GM21526 (cell line): ENCODE measurements around the gene HDAC7.

Experiments used
- ATAC-seq: cut with Tn5 transposase; IDR thresholded peaks from one replicate; pipeline ENCODE4 v1.9.1; 2021; ENCODE audit warnings: moderate library complexity; ENCODE audit not compliant: unreplicated experiment, low FRiP score

Gene HDAC7

DNA sequence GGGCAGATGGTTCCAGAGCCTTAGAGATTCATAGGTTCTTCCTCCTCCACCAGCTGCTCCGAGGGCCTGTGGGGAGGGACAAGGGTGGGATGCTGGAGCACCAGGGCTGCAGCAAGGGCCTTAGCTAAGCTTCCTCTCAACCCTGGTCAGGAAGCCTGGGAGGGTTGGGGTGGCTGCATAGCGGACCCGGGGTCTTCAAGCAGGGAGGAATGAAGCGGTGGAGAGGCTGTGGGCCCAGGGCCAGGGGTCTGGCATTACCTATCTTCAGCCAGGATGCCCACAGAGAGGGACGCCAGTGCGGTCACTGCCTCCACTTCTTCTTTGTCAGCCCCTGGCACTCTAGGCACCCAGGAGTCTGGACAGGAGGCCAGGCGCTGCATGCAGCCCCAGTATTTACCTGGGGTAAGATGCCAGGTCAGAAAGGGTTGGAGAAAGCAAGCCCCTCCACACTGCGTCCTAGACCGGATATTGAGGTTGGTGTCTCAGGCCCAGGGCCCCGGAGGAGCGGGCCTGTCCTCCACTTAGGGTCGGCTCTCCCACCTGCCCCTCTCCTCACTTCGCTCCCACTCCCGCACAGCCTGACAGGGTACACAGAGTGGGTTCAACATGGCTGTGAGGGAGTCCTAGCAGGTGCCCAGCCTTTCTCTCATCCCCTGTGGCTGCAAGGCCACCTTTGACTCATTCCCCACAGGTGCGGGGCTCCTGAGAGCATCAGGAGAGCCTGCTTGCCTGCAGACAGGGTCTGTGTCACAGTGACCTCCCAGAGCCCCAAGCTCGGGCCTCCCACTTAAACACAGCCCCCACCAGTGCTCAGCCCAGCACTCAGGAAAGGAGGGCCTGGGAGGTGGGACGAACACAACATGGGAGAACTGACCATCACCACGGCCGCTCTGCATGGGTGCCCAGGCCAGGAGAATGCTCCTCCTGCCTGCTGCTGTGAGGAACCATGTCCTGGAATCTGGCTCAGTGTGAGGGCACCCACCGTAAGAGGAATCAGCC lies 35.6 kb downstream of the HDAC7 start:
- no peak for ATAC-seq

DNA sequence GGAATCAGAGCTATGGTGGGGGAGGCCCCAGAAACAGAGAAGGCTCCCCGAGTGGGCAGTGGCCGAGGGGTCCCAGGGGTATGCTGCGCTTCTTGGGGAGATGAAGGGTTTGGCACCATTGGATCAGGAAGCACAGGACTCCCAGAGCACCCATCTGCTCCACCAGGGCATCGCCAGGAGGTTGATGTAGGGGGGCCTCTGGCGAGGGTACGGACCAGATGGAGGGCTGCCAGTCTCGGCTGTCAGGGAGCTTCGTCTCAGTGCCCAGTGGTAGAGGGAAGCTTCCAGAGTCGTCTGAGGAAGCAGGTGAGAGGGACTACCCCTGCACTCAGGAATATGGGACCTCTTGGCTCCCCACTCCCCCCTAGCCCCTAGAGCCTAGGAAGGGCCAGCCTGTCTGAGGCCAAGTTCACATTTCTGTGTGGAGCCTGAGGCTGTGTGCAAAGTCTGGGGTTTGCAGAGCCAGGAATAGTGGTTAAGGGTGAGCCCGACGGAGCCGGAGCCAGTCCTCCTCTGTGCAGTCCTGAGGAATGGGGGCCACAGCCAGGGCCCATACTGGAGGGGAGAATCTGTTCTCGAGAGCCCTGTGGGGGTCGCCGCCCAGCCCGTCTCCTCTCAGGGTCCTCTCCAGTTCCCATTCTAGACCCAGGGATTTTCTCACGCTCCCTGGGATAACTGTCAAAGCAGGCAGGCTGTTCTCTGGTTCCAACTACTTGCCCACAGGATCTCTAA lies 36.5 kb downstream of the HDAC7 start:
- no peak for ATAC-seq

DNA sequence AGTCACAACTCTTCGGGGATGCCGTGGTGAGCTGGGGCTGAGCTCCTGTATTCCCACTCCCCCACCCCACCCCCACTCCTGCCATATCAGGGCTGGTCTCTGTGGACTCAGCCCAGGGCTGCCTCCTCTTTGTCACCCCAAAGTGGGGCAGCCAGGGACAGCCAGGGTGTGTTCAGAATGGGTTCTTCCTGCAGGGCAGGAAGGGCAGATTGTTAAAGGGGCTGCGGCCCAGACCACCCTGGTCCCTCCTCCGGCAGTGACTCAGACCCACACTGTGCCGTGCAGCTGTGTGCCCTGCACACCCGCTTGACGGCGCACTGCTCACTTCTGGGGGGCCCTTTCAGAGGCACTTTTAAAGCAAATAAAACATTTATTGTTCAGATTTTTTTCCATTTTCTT lies 37.3 kb downstream of the HDAC7 start:
- ATAC-seq, result no peak

DNA sequence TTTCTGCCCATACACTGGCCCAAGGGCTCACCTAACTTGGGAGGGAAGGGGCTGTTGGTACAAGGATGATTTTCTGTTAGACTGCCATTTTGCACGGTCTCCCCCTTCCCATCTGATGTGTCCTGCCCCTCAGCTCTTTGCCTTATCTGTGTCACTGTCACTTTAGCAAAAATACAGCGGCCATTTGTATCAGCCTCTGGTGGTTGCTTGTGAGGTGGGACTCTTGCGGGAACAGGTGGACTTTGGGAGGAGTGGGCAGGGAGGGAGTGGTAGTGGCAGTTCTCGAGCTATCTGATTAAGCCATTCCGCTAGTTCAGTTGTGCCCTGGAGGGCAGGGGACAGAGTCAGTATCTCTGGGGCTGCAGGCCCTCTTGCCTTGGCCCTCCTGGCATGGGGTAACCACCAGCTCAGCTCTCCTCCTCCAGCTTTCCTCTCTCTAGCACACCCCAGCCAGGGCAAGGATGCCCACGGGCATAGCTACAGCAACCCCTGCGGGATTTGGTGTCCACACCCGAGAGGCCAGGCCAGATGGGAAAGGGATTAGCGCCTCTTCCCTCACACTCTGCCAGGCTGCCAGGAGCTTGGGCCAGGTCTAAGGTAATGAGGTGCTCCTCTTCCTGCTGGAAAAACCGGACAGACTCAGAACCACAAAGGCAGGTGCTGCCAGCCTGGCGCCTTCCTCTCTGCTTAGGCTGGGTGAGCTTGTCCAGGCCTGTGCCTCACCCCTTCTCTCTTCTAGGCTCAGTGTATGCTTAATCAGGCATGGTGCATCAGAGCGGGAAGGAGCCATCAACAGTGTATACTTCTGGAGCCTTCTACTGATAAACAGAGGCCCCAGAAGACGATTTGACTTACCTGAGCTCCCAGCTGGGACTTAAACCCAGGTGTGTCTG lies 38.0 kb downstream of the HDAC7 start:
- ATAC-seq, result no peak

DNA sequence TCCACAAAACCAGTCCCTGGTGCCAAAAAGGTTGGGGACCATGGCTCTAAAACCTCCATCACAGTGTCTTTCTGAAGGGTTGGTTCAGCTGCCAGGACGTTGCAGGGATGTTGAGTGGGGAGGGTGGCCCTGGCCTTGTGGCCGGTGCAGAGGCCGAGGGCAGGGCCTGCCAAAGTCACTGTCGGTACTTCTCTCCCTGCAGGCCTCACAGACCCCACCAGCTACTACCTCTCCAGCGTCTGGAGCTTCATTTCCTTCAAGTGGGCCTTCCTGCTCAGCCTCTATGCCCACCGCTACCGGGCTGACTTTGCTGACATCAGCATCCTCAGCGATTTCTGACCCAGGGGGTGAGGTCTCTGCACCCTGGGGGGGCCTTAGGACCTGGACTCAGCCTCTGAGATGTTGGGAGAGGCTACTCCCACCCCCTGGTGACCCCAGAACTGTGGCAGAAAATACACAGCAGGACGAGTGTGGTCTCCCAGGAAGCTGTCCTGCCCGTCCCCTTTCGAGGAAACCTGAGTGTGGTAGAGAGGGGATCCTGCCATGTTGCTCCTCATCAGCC lies 39.7 kb downstream of the HDAC7 start:
- no peak for ATAC-seq

DNA sequence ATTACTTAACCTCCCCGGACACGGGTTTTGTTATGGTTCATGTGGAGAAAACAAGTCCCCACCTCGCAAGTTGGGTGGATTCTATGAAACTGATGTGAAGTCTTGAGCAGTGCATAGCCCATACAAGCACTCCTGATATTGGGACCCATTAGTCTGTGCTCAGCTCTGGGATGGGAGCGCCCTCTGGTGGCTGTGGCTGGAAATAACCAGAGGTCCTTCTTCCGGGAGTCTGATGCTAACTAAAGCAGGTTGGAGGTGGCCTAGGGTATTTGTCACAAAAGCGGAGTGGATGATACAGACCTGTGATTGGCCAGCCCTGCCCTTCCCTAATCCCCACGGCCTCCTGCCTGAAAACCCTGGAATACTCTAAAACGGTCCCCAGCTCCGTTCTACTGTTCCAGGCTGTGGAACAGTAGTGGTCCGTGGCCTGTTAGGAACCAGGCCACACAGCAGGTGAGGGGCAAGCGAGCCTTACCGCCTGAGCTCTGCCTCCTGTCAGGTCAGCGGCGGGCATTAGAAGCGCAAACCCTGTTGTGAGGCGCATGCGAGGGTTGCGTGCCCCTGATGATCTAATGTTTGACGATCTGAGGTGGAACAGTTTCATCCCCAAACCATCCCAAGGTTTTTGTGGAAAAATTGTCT lies 40.3 kb downstream of the HDAC7 start:
- ATAC-seq, result peak; percentile 71

DNA sequence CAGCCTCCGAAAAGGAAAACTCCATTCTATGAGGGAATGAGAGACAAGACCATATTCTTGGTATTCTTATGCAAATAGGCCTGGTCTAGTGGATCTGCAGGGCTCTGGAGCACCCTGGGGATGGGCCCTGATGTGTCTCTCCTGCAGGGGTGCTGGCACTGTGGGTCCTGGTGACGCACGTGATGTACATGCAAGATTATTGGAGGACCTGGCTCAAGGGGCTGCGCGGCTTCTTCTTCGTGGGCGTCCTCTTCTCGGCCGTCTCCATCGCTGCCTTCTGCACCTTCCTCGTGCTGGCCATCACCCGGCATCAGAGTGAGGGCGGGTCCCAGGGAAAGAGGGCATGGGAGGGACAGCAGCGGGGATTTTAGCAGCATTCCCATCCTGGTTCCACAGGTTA lies 40.8 kb downstream of the HDAC7 start:
- no peak for ATAC-seq

DNA sequence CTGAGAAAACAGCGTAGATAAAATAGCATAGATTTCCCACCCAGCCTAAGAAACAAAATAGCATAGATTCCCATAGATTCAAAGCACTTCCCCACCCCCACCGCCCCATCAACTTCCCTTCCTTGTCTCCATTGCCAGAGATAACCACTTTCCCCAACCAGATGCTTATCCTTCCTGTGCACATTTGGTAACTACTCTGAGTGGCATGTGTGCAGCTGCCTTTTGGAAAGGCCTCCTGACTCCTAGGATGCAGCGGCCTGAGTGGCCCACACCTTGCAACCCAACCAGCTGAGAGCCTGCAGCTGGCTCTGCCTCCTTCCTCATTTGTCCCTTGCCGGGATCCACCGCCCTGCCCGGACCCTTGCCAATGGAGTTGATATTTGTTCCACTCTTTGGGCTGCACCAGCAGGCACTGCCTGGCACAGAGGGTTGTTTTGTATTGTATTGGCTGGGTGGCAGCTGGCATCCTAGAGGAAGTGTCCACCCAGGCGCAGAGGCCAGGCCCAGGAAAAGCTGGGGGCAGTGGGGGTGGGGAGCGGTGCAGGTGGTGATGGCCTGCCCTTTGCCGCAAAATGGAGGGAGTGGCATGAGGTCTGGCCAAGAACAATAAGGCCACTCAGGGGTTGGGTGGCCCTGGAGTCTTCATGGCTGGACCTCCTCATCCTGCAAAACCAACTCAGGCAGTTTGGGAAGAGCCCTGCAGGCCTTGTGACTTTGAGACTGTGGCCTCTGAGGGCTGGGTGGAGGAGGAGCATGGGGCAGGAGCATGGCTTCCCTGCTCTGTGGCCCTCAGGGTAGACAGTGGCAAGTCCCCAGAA lies 41.8 kb downstream of the HDAC7 start:
- no peak for ATAC-seq

DNA sequence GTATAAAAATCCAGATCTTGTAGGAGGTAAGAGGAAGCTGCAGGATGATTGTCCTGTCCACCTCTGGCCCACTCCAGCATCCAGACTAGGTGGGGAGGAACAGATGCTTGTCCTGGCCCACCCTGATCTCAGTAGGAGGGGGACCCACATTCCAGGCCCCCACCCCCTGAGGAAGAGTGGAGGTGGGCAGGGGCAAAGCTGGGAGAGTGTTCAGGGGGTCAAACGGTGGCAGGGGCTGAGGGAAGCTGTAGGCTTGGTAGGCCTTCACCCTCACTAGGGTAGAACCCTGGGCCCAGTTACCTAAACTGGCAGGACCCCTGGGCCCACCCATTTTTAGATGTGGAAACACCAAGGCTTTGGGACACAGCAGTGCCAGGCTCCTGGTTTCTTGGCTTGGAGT lies 42.6 kb downstream of the HDAC7 start:
- no peak for ATAC-seq

DNA sequence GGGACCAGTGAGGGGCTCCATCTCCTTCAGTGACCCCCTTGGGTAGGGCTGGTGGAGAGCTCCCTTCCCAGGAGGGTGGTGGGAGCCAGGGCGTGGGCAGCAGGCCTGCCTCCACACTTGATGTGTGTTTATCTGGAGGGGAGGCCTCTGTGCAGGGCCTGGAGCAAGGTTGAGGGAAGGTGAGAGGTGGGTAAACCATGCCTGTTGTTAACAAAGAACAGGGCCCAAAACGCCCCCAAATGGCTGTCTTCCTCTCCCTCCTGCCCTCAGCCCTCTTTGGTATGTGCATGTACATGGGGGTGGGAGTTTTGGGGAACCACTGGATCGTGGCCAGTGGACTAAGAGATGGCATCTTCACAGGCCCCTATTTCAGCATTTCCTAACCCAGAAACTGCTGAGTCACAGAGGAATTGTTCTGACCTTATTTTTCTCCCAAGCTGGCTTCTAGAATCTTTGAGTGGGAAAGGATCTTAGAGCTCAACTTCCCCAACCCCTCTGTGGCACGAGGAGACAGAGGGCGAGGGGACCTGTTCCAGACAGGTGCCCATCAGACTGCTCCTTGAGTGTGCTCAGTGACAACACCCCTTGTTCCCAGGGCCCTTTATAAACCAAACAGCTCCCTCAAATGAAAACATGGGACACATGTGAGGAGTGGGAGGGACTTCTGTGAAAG lies 43.1 kb downstream of the HDAC7 start:
- ATAC-seq, result no peak

DNA sequence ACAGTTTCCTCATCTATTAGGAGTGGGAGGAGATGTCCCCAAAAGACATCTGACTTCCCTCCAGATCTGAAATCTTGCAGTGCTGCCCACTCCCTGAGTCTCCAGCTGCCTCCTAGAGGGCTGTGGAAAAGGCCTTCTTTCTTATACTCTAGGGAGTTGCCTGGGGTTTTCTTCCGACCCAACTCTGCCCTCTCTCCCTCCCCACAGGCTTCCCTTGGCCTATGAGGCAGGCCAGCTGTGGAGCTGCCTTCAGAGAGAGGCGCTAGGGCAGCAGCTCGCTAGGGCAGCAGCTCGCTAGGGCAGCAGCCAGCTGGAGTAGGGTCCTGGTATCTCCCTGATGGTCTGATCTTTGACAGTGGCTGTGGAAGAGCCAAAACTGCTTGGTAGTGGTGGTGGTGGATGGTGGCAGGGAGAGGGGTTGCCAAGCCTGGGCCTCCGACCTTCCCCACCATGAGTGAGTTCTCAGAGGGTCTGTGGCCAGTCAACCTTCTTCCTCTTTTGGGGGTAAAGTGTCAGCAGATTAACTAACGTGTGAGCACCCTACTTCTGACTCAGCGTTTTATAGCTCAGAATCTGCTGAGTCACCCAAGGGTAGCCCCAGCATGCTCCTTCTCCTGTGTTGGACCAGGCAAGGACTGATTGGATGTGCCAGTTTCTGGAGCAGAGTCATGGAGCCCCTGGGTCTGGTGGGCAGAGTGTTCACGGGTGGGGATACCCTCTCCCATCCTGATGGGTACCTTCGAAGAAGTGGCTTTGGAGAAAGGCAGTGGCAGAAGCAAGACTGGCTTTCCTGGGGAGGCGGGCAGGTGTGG lies 44.4 kb downstream of the HDAC7 start:
- ATAC-seq, result no peak

DNA sequence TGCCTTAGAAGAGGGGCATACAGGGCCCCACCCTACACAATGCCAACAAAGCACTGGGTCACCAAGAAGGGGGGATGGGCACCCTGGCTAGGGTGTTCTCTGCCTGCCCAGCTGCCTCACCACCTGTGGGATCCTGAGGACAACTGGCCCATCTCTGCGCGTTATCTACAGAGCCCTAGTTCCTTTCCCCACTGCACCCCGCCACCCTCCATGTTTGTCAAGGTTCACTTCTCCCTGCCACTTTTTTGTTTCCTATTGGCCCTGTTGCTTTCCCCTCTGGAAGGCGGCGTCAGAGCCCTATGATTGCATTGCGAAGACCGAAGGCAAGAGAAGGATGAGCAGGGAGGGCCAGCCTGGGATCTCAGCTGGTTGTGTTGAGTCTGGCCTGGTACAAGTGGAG lies 45.0 kb downstream of the HDAC7 start:
- ATAC-seq, result no peak

DNA sequence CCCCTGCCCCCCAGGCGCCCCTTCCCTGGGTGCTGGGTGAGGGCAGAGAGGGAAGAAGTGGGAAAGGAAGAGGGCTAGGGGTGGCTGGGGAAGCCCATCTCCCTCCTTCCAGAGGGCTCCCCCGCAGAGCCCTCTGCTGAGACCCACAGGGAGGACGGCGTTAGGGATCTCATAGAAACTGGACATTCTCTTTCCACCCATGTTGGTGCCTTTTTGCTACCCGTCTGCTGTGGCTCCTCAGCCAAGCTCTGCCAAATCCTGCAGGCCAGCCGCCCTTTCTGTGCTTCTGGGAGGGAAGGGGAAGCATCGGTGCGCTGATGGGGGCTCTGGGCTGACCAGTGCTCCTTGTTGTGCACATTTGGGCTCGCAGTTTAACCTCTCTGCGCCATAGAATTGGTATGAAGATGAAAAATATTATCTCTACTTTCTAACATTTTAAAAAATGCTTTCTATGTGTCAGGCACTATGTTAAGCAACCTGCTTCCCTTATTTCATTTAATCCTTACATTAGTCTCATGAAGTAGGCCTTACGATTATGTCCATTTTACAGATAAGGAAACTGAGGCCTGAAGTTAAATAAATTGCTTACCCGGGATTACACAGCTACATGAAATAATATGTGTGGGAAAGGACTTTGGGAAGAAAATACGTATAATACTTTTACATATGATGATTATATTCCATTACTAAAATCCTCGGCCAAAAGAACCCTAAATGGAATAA lies 45.7 kb downstream of the HDAC7 start:
- no peak for ATAC-seq

DNA sequence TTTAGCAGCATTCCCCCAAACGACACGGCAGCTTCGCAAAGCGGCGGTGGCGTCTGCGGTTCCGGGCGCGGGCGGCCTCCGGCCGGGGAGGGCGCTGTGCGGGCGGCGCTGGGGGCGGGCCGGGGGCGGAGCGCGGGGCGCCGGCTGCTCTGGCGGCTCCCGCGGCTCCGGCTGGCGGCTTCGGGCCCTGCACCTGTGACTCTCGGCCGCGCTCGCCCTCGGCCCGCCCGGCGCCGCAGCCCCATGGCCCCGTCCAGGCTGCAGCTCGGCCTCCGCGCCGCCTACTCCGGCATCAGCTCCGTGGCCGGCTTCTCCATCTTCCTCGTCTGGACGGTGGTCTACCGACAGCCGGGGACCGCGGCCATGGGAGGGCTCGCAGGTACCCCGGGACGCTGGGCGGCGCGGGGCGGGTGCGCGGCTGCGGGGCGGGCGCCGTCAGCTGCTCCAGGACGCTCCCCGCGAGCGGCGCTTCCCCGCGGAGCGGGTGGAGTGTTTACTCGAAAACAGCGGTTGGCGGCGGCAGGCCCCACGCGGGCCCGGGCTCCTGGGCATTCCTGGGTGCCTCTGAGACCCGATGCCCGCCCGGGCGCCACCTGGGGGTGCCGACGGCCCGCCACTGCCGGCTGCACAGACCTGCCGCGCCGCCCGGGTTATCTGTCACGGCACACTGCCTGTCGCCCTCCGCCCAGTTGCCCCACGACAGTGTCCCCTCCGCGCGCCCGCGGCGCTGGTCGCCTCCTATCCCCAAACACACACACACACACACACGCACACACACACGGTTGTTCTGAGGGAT lies 46.4 kb downstream of the HDAC7 start, which contains the start of gene SLC48A1:
TSS of gene SLC48A1 (plus strand) at position 177 of the 796 bp plus-strand sequence. CDS start at position 244, 67 bp downstream.
- ATAC-seq, result peak; percentile 65

DNA sequence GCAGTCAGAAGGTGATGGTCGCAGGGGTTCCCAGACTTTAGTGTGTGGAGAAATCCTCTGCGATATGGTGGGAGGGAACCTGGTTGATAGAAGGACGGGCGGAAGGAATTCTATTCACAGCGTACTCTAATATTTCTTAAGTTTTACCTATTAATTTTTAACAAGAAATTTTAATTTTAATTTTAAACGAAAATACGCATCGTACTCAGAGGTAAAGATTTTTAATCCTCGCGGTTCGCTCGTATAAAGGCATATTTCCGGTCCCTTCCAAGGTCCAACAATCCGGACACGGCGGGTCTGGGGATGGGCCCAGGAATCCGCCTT lies 47.0 kb downstream of the HDAC7 start:
- no peak for ATAC-seq

DNA sequence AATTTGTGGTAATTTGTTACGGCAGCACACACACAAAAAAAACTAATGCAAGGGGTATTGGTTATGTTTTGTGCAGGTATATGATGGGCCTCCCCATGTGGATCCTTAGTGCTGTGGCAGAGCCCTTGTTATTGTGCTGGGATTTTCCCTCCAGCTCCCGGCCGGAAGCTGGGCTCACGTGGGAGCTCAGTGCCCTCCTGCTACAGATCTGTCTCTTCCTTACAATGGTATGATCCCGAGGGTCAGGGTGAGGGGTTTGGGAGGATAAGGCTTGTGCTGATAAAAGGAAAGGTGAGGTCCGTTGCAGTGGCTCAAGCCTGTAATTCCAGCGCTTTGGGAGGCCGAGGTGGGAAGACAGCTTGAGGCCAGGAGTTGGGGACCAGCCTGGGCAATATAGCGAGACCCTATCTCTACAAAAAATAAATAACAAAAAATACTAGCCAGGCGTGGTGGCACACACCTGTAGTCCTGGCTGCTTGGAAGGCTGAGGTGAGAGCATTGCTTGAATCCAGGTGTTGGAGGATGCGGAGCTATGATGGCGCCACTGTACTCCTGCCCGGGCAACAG lies 47.5 kb downstream of the HDAC7 start:
- no peak for ATAC-seq
